ENCODE measurements around the gene CFHR5.
"Not testable (repeated sequence)": the region's sequence is repeated elsewhere in the genome, so short reads cannot be mapped to it uniquely, and the experiment has no call there.

CFHR5 gene

GRCh38 chr1:197017558-197018146 lies 40.3 kb downstream of the CFHR5 start:
- DNase-seq (ENCODE audit: low read depth in 4 of 4, low spot score in 1 of 4) = no peak

GRCh38 chr1:197021716-197022115 lies 44.4 kb downstream of the CFHR5 start:
- DNase-seq (ENCODE audit: low read depth in 4 of 4, low spot score in 1 of 4) = no peak

GRCh38 chr1:197024460-197024859 lies 47.1 kb downstream of the CFHR5 start:
- no peak for DNase-seq (ENCODE audit: low read depth in 4 of 4, low spot score in 1 of 4)

- no peak for DNase-seq (ENCODE audit: low read depth in 4 of 4, low spot score in 1 of 4)
These were observed 50.0 kb downstream of the CFHR5 start for GRCh38 chr1:197027359-197027758.

- DNase-seq (ENCODE audit: low read depth in 4 of 4, low spot score in 1 of 4) = no peak
These were observed 52.4 kb downstream of the CFHR5 start for GRCh38 chr1:197029749-197030148.

- not testable (repeated sequence) for DNase-seq (ENCODE audit: low read depth in 4 of 4, low spot score in 1 of 4)
These were observed 57.4 kb downstream of the CFHR5 start for GRCh38 chr1:197034631-197035339.

- no peak for DNase-seq (ENCODE audit: low read depth in 4 of 4, low spot score in 1 of 4)
These were observed 59.5 kb downstream of the CFHR5 start for GRCh38 chr1:197036861-197037260.

- no peak for DNase-seq (ENCODE audit: low read depth in 4 of 4, low spot score in 1 of 4)
These were observed 64.4 kb downstream of the CFHR5 start for GRCh38 chr1:197041486-197042353.

GRCh38 chr1:197042676-197043341 lies 65.5 kb downstream of the CFHR5 start:
- DNase-seq (ENCODE audit: low read depth in 4 of 4, low spot score in 1 of 4) = no peak

GRCh38 chr1:197049100-197049499 lies 71.7 kb downstream of the CFHR5 start:
- no peak for DNase-seq (ENCODE audit: low read depth in 4 of 4, low spot score in 1 of 4)

All from stimulated activated CD4-positive, alpha-beta T cell treated with anti-CD3 and anti-CD28 coated beads, Interleukin-1b, Interleukin-23, amount 100 ng/mL, for 24 hours (primary cell).